Measurements from ENCODE around the gene NCR2. TPM values are rescaled to one million over a fixed set of nuclear protein-coding genes. Genes with fewer than 3 reads are reported as not detected.

NCR2 gene
- total and polyA plus RNA-seq, 2 of the 13 experiments (the other 11 are each of a cell fraction or from before 2014, with no cell fraction given) = not detected

DNA sequence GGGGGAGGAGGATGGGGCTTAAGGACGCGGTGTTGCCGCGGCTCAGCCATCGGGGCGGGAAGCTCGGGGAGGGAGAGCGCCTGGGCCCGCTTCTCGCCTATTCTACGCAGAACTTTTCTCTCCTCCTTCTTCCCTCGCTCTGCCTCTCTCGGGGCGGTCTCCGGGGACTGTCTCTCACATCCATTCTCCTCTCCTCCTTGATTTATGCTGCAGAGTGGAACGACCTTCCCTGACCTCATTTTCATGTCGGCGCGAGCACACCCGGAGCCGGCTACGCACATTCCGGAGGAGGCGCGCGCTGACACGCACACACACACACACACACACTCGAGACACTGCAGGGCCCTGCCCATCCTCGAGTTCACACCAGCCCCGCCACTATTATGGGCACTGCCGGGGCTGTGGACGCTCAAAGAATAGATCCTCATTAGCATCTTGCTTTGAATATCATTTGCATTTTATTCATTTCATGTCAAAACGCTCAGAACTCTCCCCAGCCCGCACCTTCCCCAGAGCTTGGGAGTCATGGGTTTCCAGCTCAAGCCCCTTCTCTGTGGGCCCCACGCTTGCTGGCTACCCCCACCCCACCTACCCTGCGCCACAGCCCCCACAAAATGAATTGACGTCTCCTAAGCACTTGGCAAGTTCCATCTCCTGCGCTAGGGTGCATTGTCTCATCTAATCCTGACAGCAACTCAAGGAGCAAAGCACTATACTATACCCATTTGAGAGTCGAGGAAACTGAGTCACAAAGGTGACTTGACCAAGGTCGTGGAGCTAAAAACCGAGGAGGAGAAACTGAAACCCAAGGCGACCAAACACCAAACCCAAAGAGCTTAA is 36.8 kb downstream of the NCR2 start:
- H3K36me3 ChIP-seq (replicated peaks in 1 of 2; ENCODE audit: control insufficient read depth in 1 of 2, insufficient read depth in 2 of 2, low read length in 2 of 2) = no peaks in the 10 kb centered on the region
- FAIRE-seq (peak; percentile 36), DNase-seq (ENCODE audit: low spot score) (no peak), ATAC-seq (no peak)
- 61% methylated on average over 42 of the region's 42 CpGs for WGBS (ENCODE audit: low lambda C conversion rate)
- ChIA-PET CTCF (ENCODE audit: low intra/inter-chr PET ratio, low total read pairs) (interaction anchor here (1.0 kb wide), 1 partner anchor 310 kb away, joined by 3 read pairs; no protein-coding TSS in a partner anchor), POLR2A (interaction anchor here (1.4 kb wide), 1 partner anchor 549 kb away, joined by 3 read pairs; the partner anchor contains the start of genes BYSL and MED20)
- no peak overlapping the region for H3K27ac ChIP-seq (ENCODE audit: extremely low read length, insufficient read depth, low read length)
- peaks cover 14% of the 10 kb centered on the region for H3K4me1 ChIP-seq (ENCODE audit: insufficient read depth, low read length)
- H3K9ac ChIP-seq (ENCODE audit: insufficient read depth, low read depth, low read length) = peak overlapping the region; percentile 31; the same call in 1 of the 2 replicates
- peaks cover 1 to 46% of the 10 kb centered on the region in 2 experiments; a peak in 4 of 5 replicates for H3K27me3 ChIP-seq (ENCODE audit: control insufficient read depth in 1 of 2, insufficient read depth in 2 of 2, low read length in 2 of 2)
- intact Hi-C loops (cut with micrococcal nuclease; ENCODE audit: unreplicated experiment) = no loop called here
- peak overlapping the region; percentile 82 for H3K4me2 ChIP-seq (ENCODE audit: low read depth, low read length)
- no peak overlapping the region for H2AFZ ChIP-seq (ENCODE audit: low read length)
- in situ Hi-C loops (cut with HindIII; ENCODE audit: extremely low pct_ligation_motif_present, low pct_unique_long_range_greater_than_20kb) = loop anchor here (5.0 to 25.0 kb wide), 5 partner anchors 80 to 665 kb away; partner anchors contain the start of gene TOMM6
- BruUV-seq (replicated peaks) = no TSS peak
- H3K4me3 ChIP-seq (replicated peaks in 1 of 3; ENCODE audit: insufficient read depth in 1 of 3, low read depth in 2 of 3, low read length in 3 of 3) = peak overlapping the region; percentile 49 to 70 (median 63)
- H3K9me3 ChIP-seq (ENCODE audit: low read length) = no peaks in the 10 kb centered on the region
- H3K79me2 ChIP-seq (ENCODE audit: insufficient read depth, low read length) = no peaks in the 10 kb centered on the region
- H4K20me1 ChIP-seq (ENCODE audit: insufficient read depth, low read length) = no peaks in the 10 kb centered on the region
- TF ChIP-seq NR2F1 (CRISPR knock-in tag; IDR thresholded peaks at IDR 0.05) (no peak), ZNF383 (CRISPR knock-in tag; IDR thresholded peaks at IDR 0.05; ENCODE audit: borderline replicate concordance) (no peak), ZNF660 (CRISPR knock-in tag; IDR thresholded peaks at IDR 0.05; ENCODE audit: borderline replicate concordance, low read depth) (no peak), ESRRA (CRISPR knock-in tag; IDR thresholded peaks at IDR 0.05; ENCODE audit: low read depth) (peak; percentile 84; the same call in 1 of the 2 replicates), ZMYM3 (CRISPR knock-in tag; IDR thresholded peaks at IDR 0.05) (peak; percentile 67; the same call in 1 of the 2 replicates), ZNF746 (CRISPR knock-in tag; IDR thresholded peaks at IDR 0.05) (no peak), HES4 (CRISPR knock-in tag; IDR thresholded peaks at IDR 0.05; ENCODE audit: borderline replicate concordance) (no peak), ZNF724P (CRISPR knock-in tag; IDR thresholded peaks at IDR 0.05; ENCODE audit: borderline replicate concordance) (no peak), ZNF816 (CRISPR knock-in tag; IDR thresholded peaks at IDR 0.05; ENCODE audit: borderline replicate concordance) (no peak), RELA (CRISPR knock-in tag; IDR thresholded peaks at IDR 0.05) (no peak), ZNF629 (CRISPR knock-in tag; conservative IDR thresholded peaks at IDR 0.05) (peak; percentile 91), TBX2 (CRISPR knock-in tag; IDR thresholded peaks at IDR 0.05; ENCODE audit: borderline replicate concordance) (no peak), ZNF558 (CRISPR knock-in tag; IDR thresholded peaks at IDR 0.05; ENCODE audit: borderline replicate concordance) (no peak), HDAC6 (IDR thresholded peaks at IDR 0.05; ENCODE audit: low read depth, low read length) (no peak), NR1H2 (CRISPR knock-in tag; IDR thresholded peaks at IDR 0.05; ENCODE audit: borderline replicate concordance, low read depth) (no peak), HNRNPL (IDR thresholded peaks at IDR 0.05; ENCODE audit: low read depth, low read length) (no peak)
- TF ChIP-seq, protein P1, sequence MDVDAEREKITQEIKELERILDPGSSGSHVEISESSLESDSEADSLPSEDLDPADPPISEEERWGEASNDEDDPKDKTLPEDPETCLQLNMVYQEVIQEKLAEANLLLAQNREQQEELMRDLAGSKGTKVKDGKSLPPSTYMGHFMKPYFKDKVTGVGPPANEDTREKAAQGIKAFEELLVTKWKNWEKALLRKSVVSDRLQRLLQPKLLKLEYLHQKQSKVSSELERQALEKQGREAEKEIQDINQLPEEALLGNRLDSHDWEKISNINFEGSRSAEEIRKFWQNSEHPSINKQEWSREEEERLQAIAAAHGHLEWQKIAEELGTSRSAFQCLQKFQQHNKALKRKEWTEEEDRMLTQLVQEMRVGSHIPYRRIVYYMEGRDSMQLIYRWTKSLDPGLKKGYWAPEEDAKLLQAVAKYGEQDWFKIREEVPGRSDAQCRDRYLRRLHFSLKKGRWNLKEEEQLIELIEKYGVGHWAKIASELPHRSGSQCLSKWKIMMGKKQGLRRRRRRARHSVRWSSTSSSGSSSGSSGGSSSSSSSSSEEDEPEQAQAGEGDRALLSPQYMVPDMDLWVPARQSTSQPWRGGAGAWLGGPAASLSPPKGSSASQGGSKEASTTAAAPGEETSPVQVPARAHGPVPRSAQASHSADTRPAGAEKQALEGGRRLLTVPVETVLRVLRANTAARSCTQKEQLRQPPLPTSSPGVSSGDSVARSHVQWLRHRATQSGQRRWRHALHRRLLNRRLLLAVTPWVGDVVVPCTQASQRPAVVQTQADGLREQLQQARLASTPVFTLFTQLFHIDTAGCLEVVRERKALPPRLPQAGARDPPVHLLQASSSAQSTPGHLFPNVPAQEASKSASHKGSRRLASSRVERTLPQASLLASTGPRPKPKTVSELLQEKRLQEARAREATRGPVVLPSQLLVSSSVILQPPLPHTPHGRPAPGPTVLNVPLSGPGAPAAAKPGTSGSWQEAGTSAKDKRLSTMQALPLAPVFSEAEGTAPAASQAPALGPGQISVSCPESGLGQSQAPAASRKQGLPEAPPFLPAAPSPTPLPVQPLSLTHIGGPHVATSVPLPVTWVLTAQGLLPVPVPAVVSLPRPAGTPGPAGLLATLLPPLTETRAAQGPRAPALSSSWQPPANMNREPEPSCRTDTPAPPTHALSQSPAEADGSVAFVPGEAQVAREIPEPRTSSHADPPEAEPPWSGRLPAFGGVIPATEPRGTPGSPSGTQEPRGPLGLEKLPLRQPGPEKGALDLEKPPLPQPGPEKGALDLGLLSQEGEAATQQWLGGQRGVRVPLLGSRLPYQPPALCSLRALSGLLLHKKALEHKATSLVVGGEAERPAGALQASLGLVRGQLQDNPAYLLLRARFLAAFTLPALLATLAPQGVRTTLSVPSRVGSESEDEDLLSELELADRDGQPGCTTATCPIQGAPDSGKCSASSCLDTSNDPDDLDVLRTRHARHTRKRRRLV (CRISPR knock-in tag; IDR thresholded peaks at IDR 0.05) = peak; percentile 19; the same call in 1 of the 2 replicates
- TF ChIP-seq, protein P2, sequence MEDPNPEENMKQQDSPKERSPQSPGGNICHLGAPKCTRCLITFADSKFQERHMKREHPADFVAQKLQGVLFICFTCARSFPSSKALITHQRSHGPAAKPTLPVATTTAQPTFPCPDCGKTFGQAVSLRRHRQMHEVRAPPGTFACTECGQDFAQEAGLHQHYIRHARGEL (CRISPR knock-in tag; IDR thresholded peaks at IDR 0.05) = no peak

Measured in HepG2 (cell line).